HepG2 (cell line): ENCODE measurements around the gene TAF1B. TPM values are rescaled to one million over a fixed set of nuclear protein-coding genes. Genes with fewer than 3 reads are reported as not detected.

Experiments
- ATAC-seq: fragments of 200-7000 bp; cut with Tn5 transposase; 3 replicates; pipeline ENCODE4 v1.9.1; 2020; ENCODE audit warnings: mild to moderate bottlenecking, moderate library complexity
- BruUV-seq: library from RNA; stranded (reverse); fragments of 400-500 nt; replicated peaks from 2 replicates; lab custom pipeline; 2021; lab: Mats Ljungman, UMichigan
- CTCF ChIA-PET: fragments of 300-600 bp; formaldehyde crosslinking; extraction: SDS; loops from one replicate; lab custom pipeline; 2021; ENCODE audit warnings: low total read pairs, inconsistent platforms, low intra/inter-chr PET ratio; lab: Yijun Ruan, JAX
- POLR2A ChIA-PET: fragments of 350-600 bp; sonication (Branson Sonifier 250); formaldehyde crosslinking; loops from one replicate; lab custom pipeline; 2020; ENCODE audit warnings: antibody characterized with exemption, inconsistent platforms; lab: Yijun Ruan, JAX
- DNase-seq: peaks from one replicate; pipeline ENCODE4 v3.0.0-alpha.2; 2015; ENCODE audit warnings: low spot score
- FAIRE-seq: peaks from 3 replicates; lab custom pipeline; 2011; peaks lifted over from hg19 to GRCh38; lab: Jason Lieb, UNC
- H2AFZ ChIP-seq: one replicate; pipeline ENCODE4 v1.6.1; 2011; ENCODE audit warnings: low read length, inconsistent platforms
- H3K27ac ChIP-seq: fragments of 300-600 bp; 3 replicates; pipeline ENCODE4 v1.8.0; 2011; ENCODE audit warnings: mixed run types, mild to moderate bottlenecking, mixed read lengths, low read length, inconsistent platforms; ENCODE audit not compliant: insufficient read depth; ENCODE audit errors: extremely low read length
- H3K27me3 ChIP-seq, 2 experiments: fragments of 200-600 bp in 1 of 2; 2 replicates in 1 of 2; 3 replicates in 1 of 2; pipeline versions ENCODE4 v1.6.0 to v1.8.0; 2011; ENCODE audit warnings: low read length in 2 of 2, mild to moderate bottlenecking in 2 of 2, moderate library complexity in 2 of 2, inconsistent platforms in 1 of 2; ENCODE audit not compliant: insufficient read depth in 2 of 2, control insufficient read depth in 1 of 2
- H3K36me3 ChIP-seq, 2 experiments: fragments of 200-600 bp in 1 of 2; replicated peaks in 1 of 2; 2 replicates in 1 of 2; 3 replicates in 1 of 2; pipeline versions ENCODE4 v1.5.1 to v1.8.0; 2011; ENCODE audit warnings: low read length in 2 of 2, inconsistent platforms in 1 of 2; ENCODE audit not compliant: insufficient read depth in 2 of 2, control insufficient read depth in 1 of 2
- H3K4me1 ChIP-seq: 2 replicates; pipeline ENCODE4 v1.5.1; 2012; ENCODE audit warnings: low read length, inconsistent platforms; ENCODE audit not compliant: insufficient read depth
- H3K4me2 ChIP-seq: 2 replicates; pipeline ENCODE4 v1.6.0; 2011; ENCODE audit warnings: low read depth, low read length, inconsistent platforms
- H3K4me3 ChIP-seq, 3 experiments: fragments of 200-600 bp in 1 of 3; sonication (generic), shearing (Covaris generic) in 1 of 3; replicated peaks in 1 of 3; 2 replicates each; pipeline ENCODE4 v1.5.1; 2011 to 2016; ENCODE audit warnings: low read length in 3 of 3, inconsistent platforms in 2 of 3, low read depth in 2 of 3, mild to moderate bottlenecking in 2 of 3, control low read depth in 1 of 3, mixed read lengths in 1 of 3; ENCODE audit not compliant: insufficient read depth in 1 of 3
- H3K79me2 ChIP-seq: one replicate; pipeline ENCODE4 v1.6.1; 2011; ENCODE audit warnings: low read length, inconsistent platforms; ENCODE audit not compliant: insufficient read depth
- H3K9ac ChIP-seq: 2 replicates; pipeline ENCODE4 v1.6.0; 2011; ENCODE audit warnings: mild to moderate bottlenecking, low read depth, low read length, inconsistent platforms; ENCODE audit not compliant: insufficient read depth
- H3K9me3 ChIP-seq: 2 replicates; pipeline ENCODE4 v1.5.1; 2012; ENCODE audit warnings: mild to moderate bottlenecking, low read length
- H4K20me1 ChIP-seq: 2 replicates; pipeline ENCODE4 v1.6.0; 2011; ENCODE audit warnings: inconsistent platforms, mild to moderate bottlenecking, low read length, moderate library complexity; ENCODE audit not compliant: insufficient read depth
- AGO2 ChIP-seq: fragments of 200-400 bp; formaldehyde crosslinking; optimal IDR thresholded peaks from 2 replicates; pipeline ENCODE3; 2017; ENCODE audit warnings: mild to moderate bottlenecking, low read depth, low read length, moderate library complexity
- NR3C1 ChIP-seq: sonication (generic); formaldehyde crosslinking; IDR thresholded peaks from 2 replicates; pipeline ENCODE4 v1.4.0; 2020; ENCODE audit warnings: missing genetic modification reagents
- PAF1 ChIP-seq: IDR thresholded peaks from 2 replicates; pipeline ENCODE4 v1.6.1; 2016; ENCODE audit warnings: missing genetic modification reagents, missing compliant biosample characterization
- RARA ChIP-seq: IDR thresholded peaks from 2 replicates; pipeline ENCODE4 v1.6.1; 2016; ENCODE audit warnings: missing genetic modification reagents, missing compliant biosample characterization
- RBFOX2 ChIP-seq: fragments of 200-400 bp; formaldehyde crosslinking; IDR thresholded peaks from 2 replicates; pipeline ENCODE4 v1.6.1; 2017; ENCODE audit warnings: low read depth, mild to moderate bottlenecking, low read length
- REL ChIP-seq: sonication (generic); formaldehyde crosslinking; conservative IDR thresholded peaks from 2 replicates; pipeline ENCODE4 v1.8.0; 2022; ENCODE audit warnings: mild to moderate bottlenecking, missing genetic modification reagents, moderate library complexity
- TGIF2 ChIP-seq: IDR thresholded peaks from 2 replicates; pipeline ENCODE4 v1.6.1; 2016; ENCODE audit warnings: control low read depth, missing compliant biosample characterization
- ZNF30 ChIP-seq: sonication (generic); formaldehyde crosslinking; IDR thresholded peaks from 2 replicates; pipeline ENCODE4 v1.5.0; 2020; ENCODE audit warnings: mild to moderate bottlenecking, missing genetic modification reagents
- ZNF501 ChIP-seq: sonication (generic); formaldehyde crosslinking; IDR thresholded peaks from 2 replicates; pipeline ENCODE4 v1.5.1; 2020; ENCODE audit warnings: mild to moderate bottlenecking, moderate library complexity, missing genetic modification reagents
- ZNF607 ChIP-seq: sonication (generic); formaldehyde crosslinking; IDR thresholded peaks from 2 replicates; pipeline ENCODE4 v1.5.1; 2020; ENCODE audit warnings: missing genetic modification reagents, mild to moderate bottlenecking, borderline replicate concordance
- WGBS: methylation state at CpG from one replicate; pipeline ENCODE4 v1.1.6; 2017; ENCODE audit warnings: low lambda C conversion rate; 5-methylcytosine and 5-hydroxymethylcytosine counted together
- in situ Hi-C: cut with HindIII; loops from 2 replicates; pipeline ENCODE4 v1.10.0; 2017; ENCODE audit warnings: low pct_unique_long_range_greater_than_20kb; ENCODE audit not compliant: extremely low pct_ligation_motif_present
- intact Hi-C: fragments of 100-400 bp; cut with micrococcal nuclease; formaldehyde crosslinking; loops from one replicate; pipeline ENCODE4 v1.10.0; 2022; ENCODE audit not compliant: unreplicated experiment
- polyA plus RNA-seq, 8 experiments: library from polyadenylated mRNA; depleted of rRNA in 3 of 8; stranded (reverse) in 7 of 8; unstranded in 1 of 8; fragments of >200 nt; fragmentation: Illumina TruSeq in 4 of 8; extraction: Trizol in 4 of 8; gene quantifications; 2 replicates each; pipeline versions ENCODE4 v1.2.1 to v1.2.3, GENCODE V29; 2011 to 2016; ENCODE audit warnings: low read depth in 4 of 8, missing spikeins in 1 of 8, mixed read lengths in 1 of 8; ENCODE audit not compliant: insufficient read depth in 1 of 8
- total RNA-seq, 5 experiments: library from RNA; depleted of rRNA; stranded (reverse); fragments of >200 nt; fragmentation: Illumina TruSeq; extraction: Trizol; gene quantifications; 2 replicates each; pipeline ENCODE4 v1.2.3, GENCODE V29; 2016; ENCODE audit warnings: low read depth in 1 of 5

TAF1B gene
- total and polyA plus RNA-seq, 2 of the 13 experiments (the other 11 are each of a cell fraction or from before 2014, with no cell fraction given): 13.3 to 27.7 TPM

GRCh38 chr2:9883897-9884296, 40.6 kb downstream of the TAF1B start:
- Histone ChIP-seq H3K36me3 (peaks cover 6 to 15% of the 10 kb centered on the region in 2 experiments; a peak in 4 of 5 replicates), H3K4me1 (peaks cover 4% of the 10 kb centered on the region), H3K9me3 (no peaks in the 10 kb centered on the region), H3K27me3 (no peaks in the 10 kb centered on the region), H3K4me2 (no peak overlapping the region), H3K9ac (no peak overlapping the region), H3K4me3 (no peak overlapping the region), H4K20me1 (no peaks in the 10 kb centered on the region), H3K27ac (no peak overlapping the region), H2AFZ (no peak overlapping the region), H3K79me2 (no peaks in the 10 kb centered on the region)
- FAIRE-seq (no peak), ATAC-seq (no peak), DNase-seq (no peak)
- intact Hi-C loops (no loop called here), in situ Hi-C loops (no loop called here)
- ChIA-PET POLR2A (no interaction called here), CTCF (no interaction called here)
- TF ChIP-seq AGO2 (peak; percentile 50), RARA (CRISPR knock-in tag) (no peak)
- 95% methylated on average over 17 of the region's 17 CpGs for WGBS
- no TSS peak for BruUV-seq

GRCh38 chr2:9884436-9884835, 41.2 kb downstream of the TAF1B start:
- in situ Hi-C loops: no loop called here
- Histone ChIP-seq H3K27ac (no peak overlapping the region), H3K79me2 (no peaks in the 10 kb centered on the region), H3K27me3 (no peaks in the 10 kb centered on the region), H3K4me2 (no peak overlapping the region), H3K36me3 (peaks cover 4 to 12% of the 10 kb centered on the region in 2 experiments; a peak in 4 of 5 replicates)
- 93% methylated on average over 6 of the region's 6 CpGs for WGBS
- BruUV-seq: no TSS peak
- CTCF ChIA-PET: no interaction called here
- no peak for TF ChIP-seq ZNF607 (CRISPR knock-in tag)
- TF ChIP-seq NR3C1 (CRISPR knock-in tag): no peak
- no peak for TF ChIP-seq REL (CRISPR knock-in tag)
- TF ChIP-seq ZNF501 (CRISPR knock-in tag): no peak
- no peak for TF ChIP-seq ZNF30 (CRISPR knock-in tag)
- no peak for TF ChIP-seq TGIF2 (CRISPR knock-in tag)
- TF ChIP-seq RBFOX2: no peak
- no peak for TF ChIP-seq PAF1 (CRISPR knock-in tag)
- TF ChIP-seq, all 625 proteins: peak for 0
- peaks cover 9% of the 10 kb centered on the region for H3K4me1 ChIP-seq
- POLR2A ChIA-PET: no interaction called here
- DNase-seq (no peak), FAIRE-seq (no peak), ATAC-seq (no peak; the same call in 2 of the 3 replicates)
- H4K20me1 ChIP-seq: no peaks in the 10 kb centered on the region
- no peak overlapping the region for H3K4me3 ChIP-seq
- no peak overlapping the region for H2AFZ ChIP-seq
- H3K9me3 ChIP-seq: no peaks in the 10 kb centered on the region
- intact Hi-C loops: no loop called here
- no peak overlapping the region for H3K9ac ChIP-seq
